Thoracic aorta (tissue), 2 donors: ENCODE results near the gene MLYCD. TPM values are rescaled to one million over a fixed set of nuclear protein-coding genes. Genes with fewer than 3 reads are reported as not detected.

ENCODE experiments used
- ATAC-seq: fragments of 150-250 bp; one replicate; pipeline ENCODE4 v1.8.0; 2017; ENCODE audit warnings: low read depth; ENCODE audit not compliant: insufficient number of reproducible peaks, low FRiP score
- DNase-seq: peaks from one replicate; pipeline ENCODE4 v3.0.0-alpha.2; 2020; ENCODE audit warnings: low spot score
- H3K27ac ChIP-seq, 2 donors: fragments of 200-600 bp; sonication (generic); 1 replicate in 1 of 2; 2 replicates in 1 of 2; pipeline ENCODE4 v1.5.1; 2016; ENCODE audit warnings: mild to moderate bottlenecking in 2 of 2, moderate library complexity in 2 of 2
- H3K27me3 ChIP-seq: fragments of 200-600 bp; sonication (generic); replicated peaks from 2 replicates; pipeline ENCODE4 v1.6.0; 2016; ENCODE audit warnings: mild to moderate bottlenecking; ENCODE audit not compliant: insufficient read depth
- H3K36me3 ChIP-seq: fragments of 200-600 bp; sonication (generic); one replicate; pipeline ENCODE4 v1.5.1; 2016
- H3K4me1 ChIP-seq, 2 donors: fragments of 200-600 bp; sonication (generic); 1 replicate in 1 of 2; 2 replicates in 1 of 2; pipeline versions ENCODE4 v1.5.1 to v1.6.0; 2016; ENCODE audit warnings: low read depth in 2 of 2, mild to moderate bottlenecking in 1 of 2; ENCODE audit not compliant: control insufficient read depth in 1 of 2
- H3K4me3 ChIP-seq: fragments of 200-600 bp; sonication (generic); 2 replicates; pipeline ENCODE4 v1.5.1; 2016; ENCODE audit warnings: mild to moderate bottlenecking
- H3K9me3 ChIP-seq: fragments of 200-600 bp; sonication (generic); 2 replicates; pipeline ENCODE4 v1.5.1; 2016
- total RNA-seq, 2 donors: library from RNA; depleted of rRNA; stranded (reverse); fragments of >200 nt; gene quantifications; one replicate each; pipeline versions ENCODE4 v1.1.0 to v1.2.3, GENCODE V29; 2016
- TF ChIP-seq, protein P1 (sequence below): fragments of 200-600 bp; sonication (generic); IDR thresholded peaks from one replicate; pipeline ENCODE4 v1.5.1; 2019; ENCODE audit warnings: antibody characterized with exemption

Gene MLYCD
- total RNA-seq, 2 donors from 2014 or later, result 14.1 to 23.6 TPM

DNA sequence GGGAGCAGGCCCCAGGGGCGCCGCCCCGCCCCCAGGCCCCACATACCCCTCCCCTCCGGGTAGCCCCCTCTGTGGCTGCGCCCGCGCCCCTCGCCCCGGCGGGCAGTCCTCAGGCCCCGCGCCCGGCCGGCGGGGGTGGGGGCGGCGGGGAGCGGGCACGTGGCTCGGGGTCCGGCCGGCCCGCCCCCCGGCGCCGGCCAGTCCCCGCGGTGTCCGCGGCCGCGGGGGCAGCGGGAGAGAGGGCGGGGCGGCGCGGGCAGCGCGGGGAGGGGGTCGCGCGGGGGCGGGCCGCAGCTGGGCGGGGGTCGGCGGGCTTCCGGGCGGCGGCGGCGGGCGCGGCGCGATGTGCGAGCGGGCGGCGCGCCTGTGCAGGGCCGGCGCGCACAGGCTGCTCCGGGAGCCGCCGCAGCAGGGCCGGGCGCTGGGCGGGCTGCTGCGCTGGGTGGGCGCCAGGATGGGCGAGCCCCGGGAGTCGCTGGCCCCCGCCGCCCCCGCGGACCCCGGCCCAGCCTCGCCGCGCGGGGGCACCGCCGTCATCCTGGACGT is 69.5 kb downstream of the MLYCD start:
- H3K9me3 ChIP-seq, result no peaks in the 10 kb centered on the region
- TF ChIP-seq, protein P1, sequence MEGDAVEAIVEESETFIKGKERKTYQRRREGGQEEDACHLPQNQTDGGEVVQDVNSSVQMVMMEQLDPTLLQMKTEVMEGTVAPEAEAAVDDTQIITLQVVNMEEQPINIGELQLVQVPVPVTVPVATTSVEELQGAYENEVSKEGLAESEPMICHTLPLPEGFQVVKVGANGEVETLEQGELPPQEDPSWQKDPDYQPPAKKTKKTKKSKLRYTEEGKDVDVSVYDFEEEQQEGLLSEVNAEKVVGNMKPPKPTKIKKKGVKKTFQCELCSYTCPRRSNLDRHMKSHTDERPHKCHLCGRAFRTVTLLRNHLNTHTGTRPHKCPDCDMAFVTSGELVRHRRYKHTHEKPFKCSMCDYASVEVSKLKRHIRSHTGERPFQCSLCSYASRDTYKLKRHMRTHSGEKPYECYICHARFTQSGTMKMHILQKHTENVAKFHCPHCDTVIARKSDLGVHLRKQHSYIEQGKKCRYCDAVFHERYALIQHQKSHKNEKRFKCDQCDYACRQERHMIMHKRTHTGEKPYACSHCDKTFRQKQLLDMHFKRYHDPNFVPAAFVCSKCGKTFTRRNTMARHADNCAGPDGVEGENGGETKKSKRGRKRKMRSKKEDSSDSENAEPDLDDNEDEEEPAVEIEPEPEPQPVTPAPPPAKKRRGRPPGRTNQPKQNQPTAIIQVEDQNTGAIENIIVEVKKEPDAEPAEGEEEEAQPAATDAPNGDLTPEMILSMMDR, result no peak
- H3K4me1 ChIP-seq, result peaks cover 0 to 7% of the 10 kb centered on the region in 2 donors
- no peaks in the 10 kb centered on the region for H3K27me3 ChIP-seq
- ATAC-seq (no peak), DNase-seq (no peak)
- H3K27ac ChIP-seq, result no peak overlapping the region
- peaks cover 8% of the 10 kb centered on the region for H3K36me3 ChIP-seq
- H3K4me3 ChIP-seq, result peak overlapping the region; percentile 54

DNA sequence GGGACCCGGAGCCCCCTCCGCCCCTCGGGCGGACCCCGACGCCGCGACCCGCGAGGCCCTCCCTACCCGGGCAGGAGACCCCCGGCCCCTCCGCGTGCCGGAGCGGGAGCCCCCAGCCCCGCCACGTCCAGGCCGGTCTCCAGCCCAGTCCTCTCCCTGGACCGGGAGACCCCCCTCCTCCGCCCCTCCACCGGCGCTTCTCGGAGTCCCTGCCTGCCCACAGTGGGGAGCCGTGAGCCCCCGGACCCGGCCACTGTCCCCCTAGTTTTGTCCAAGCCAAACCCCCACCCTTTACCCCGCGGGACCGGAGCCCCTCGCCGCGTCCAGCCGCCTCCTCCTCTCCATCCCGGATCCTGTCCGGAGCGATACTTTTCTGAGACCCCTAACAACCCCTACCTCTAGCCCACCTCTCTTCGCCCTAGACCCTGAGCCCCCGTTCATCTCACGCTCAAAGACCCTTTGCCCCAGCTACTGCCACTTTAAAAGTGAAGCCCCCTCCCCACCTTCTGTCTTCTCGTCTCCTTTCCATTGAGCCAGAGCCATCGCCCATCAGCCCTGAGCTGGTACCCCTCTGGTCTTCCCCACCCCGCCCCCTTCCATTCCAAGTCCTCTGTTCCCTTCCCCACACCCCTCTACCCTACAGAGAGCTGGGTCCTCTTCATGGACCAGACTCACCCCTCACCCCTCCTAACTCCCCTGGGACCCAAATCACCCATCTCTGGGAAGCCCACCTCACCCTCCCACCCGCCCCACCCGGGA is 70.2 kb downstream of the MLYCD start:
- H3K27me3 ChIP-seq, result no peaks in the 10 kb centered on the region
- H3K4me3 ChIP-seq, result no peak overlapping the region
- H3K4me1 ChIP-seq, result peaks cover 0 to 7% of the 10 kb centered on the region in 2 donors
- no peak for DNase-seq
- no peak overlapping the region for H3K27ac ChIP-seq
- no peaks in the 10 kb centered on the region for H3K9me3 ChIP-seq
- ATAC-seq, result no peak
- TF ChIP-seq, protein P1, result no peak
- H3K36me3 ChIP-seq, result peaks cover 6% of the 10 kb centered on the region

DNA sequence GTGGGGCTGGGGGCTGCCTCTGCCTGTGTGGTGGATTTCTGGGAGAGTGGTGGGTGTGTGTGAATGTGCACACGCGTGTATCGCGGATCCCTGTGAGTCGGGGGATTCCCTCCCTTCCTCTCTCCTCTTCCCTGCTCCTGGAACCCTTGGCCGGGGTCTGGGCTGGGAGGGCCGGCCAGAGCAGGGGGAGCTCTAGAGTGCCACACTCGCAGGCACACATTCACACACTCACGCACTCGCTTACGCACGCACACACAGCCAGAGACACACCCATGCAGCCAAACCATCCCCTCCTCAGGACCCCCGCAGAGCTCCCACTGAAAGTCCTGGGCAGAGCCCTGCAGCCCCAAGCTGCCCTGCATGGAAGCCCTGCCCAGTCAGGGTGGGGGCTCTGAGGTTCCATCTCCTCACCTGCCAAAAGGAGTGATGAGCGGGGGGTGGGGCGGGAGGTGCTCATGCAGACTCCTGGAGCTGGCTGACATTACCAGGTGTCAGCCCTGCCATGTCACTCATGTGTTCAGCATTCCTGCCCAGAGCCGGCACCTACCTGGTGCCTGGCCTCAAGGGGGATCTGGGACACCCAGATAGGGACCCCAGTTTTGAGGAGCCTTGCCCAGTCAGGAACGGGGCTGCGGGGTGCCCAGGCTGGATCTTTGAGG is 71.0 kb downstream of the MLYCD start:
- Histone ChIP-seq H3K4me3 (no peak overlapping the region), H3K36me3 (peaks cover 6% of the 10 kb centered on the region), H3K9me3 (no peaks in the 10 kb centered on the region), H3K27ac (no peak overlapping the region), H3K4me1 (peaks cover 0 to 7% of the 10 kb centered on the region in 2 donors), H3K27me3 (no peaks in the 10 kb centered on the region)
- DNase-seq (no peak), ATAC-seq (no peak)
- TF ChIP-seq, protein P1, result no peak

DNA sequence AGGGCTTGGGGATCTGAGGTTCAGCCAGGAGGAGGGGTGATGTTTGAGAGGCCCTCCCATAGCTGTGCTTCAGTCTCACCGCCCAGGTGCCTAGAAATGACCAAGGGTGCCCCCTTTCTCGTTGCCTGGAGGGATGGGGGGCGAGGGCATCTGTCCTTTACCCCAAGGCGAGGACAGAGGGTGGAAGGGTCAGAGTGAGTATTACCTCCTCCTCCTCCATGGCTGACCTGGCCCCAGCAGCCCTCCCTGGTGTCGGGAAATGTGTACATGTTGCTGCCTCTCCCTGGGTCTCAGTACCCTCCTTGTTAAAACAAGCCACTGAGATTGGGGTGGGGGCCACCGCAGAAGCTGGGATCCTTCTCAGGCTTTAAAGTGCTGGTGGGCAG is 71.5 kb downstream of the MLYCD start:
- Histone ChIP-seq H3K27me3 (no peaks in the 10 kb centered on the region), H3K4me1 (peaks cover 0 to 7% of the 10 kb centered on the region in 2 donors), H3K4me3 (no peak overlapping the region), H3K9me3 (no peaks in the 10 kb centered on the region), H3K27ac (no peak overlapping the region), H3K36me3 (peaks cover 6% of the 10 kb centered on the region)
- ATAC-seq (no peak), DNase-seq (no peak)
- TF ChIP-seq, protein P1, result no peak
